GM10847 (cell line): ENCODE measurements around the gene DTD1.

ENCODE experiments used
- POLR2A ChIP-seq: IDR thresholded peaks from 2 replicates; pipeline ENCODE4 v1.6.1; 2011; ENCODE audit not compliant: insufficient read length; ENCODE audit errors: extremely low read depth

Gene DTD1

DNA sequence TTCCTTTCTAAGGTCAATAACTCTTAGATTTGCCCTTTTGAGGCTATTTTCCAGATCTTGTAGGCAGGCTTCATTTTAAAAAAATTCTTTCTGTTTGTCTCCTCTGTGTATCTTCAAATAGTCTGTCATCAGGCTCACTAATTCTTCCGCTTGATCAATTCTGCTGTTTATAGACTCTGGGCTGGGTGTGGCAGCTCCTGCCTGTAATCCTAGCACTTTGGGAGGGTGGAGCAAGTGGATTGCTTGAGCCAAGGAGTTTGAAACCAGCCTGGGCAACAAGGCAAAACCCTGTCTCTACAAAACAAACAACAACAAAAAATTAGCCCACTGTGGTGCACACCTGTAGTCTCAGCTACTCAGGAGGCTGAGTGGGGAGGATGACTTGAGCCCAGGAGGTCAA is 185.7 kb downstream of the DTD1 start:
- no peak for TF ChIP-seq POLR2A

- no peak for TF ChIP-seq POLR2A
These were observed 186.4 kb downstream of the DTD1 start for GRCh38 chr20:18774207-18774606.

GRCh38 chr20:18775633-18776032 is 187.8 kb downstream of the DTD1 start:
- no peak for TF ChIP-seq POLR2A

- no peak for TF ChIP-seq POLR2A
These were observed 191.0 kb downstream of the DTD1 start for GRCh38 chr20:18778690-18779392.

- no peak for TF ChIP-seq POLR2A
These were observed 192.7 kb downstream of the DTD1 start for GRCh38 chr20:18780385-18781130.

DNA sequence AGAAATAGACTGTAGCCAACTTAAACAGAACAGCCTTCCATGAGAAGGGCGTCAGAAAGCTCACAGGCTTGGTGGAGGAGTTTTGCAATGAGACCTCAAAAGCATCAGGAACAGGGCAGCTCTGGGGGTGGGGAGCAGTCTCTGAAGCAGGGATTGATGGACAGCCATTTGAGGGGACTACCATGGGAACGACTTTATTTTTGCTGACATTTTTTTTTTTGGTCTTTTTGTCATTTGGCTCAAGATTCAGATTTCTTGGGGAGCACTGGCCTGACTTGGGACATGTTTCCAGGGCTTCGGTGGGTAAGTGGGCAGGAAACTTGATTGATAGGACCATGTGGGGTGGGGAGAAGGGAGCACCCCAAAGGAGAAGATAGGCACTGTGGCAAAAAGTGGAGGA is 193.7 kb downstream of the DTD1 start:
- no peak for TF ChIP-seq POLR2A

DNA sequence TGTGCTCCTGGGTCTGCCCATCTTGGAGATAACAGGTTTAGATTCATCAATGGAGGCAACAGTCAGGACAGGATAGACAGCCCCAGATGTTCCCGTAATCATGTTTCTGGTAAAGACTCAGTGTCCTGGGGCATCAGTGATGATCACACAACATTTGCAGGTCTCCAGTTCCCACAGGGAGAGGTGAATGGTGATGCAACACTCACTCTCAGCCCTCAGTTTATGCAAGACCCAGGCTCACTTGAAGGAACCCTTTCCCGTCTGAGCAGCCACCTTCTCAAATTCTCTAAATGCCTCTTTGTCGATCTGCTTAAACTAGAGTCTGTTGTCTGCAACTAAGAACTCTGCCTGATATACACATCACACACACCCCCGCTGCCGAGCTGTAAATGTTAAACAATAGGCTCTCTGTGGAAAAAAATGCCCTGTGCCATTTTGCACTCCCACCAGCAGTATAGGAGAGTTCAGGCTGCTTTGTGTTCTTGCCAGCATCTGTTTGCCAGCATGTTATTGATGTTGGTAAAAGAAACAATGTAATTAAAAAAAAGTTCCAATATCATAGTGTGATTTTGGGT is 195.6 kb downstream of the DTD1 start:
- no peak for TF ChIP-seq POLR2A

DNA sequence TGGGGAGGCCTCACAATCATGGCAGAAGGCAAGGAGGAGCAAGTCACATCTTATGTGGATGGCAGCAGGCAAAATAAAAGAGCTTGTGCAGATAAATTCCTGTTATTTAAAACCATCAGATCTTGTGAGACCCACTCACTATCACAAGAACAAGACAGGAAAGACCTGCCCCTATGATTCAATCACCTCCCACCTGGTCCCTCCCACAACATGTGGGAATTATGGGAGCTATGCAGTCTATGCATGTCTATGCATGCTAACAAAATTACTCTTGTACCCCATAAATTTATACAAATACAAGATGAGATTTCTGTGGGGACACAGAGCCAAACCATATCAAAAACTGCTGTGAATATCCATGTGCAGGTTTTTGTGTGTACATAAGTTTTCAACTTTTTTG is 200.2 kb downstream of the DTD1 start:
- TF ChIP-seq POLR2A, result no peak

- TF ChIP-seq POLR2A, result no peak
These were observed 202.9 kb downstream of the DTD1 start for GRCh38 chr20:18790787-18791186.

GRCh38 chr20:18793625-18794427 is 206.0 kb downstream of the DTD1 start:
- peak; percentile 63 for TF ChIP-seq POLR2A

DNA sequence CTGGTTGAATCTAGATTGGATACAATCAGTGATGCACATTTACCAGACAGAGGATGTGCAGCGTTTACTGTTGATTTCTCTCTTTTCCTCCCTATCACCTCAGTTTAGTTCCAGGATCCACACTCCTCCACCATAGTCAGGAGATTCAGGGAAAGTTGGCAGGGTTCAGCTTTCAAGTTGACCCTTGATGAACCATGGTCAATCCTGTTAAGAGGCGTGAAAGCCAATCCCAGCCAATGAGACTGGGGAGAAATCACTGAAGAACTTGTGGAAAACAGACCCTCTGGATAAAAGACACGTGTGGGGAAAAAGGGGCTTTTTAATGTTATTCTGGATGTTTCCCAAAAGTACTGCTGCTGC is 206.6 kb downstream of the DTD1 start:
- no peak for TF ChIP-seq POLR2A

DNA sequence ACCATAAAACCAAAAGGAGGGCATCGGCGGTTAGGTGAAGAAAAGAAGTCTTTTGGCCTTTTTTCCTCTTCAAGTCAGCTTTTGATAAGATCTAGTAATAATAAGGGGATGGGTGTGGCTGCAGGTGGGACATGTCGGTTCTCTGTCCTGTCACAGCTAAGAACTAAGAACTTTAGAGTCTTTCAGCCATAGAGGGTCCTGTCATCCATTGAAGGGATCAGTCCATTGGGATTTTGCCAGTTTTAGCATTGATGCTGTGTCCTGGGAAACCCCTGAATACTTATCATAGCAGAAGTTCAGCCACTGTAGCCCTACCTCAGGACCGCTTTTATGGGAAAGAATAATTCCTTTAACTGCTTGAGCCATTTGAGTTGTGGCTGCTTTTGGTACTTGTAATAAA is 207.5 kb downstream of the DTD1 start:
- TF ChIP-seq POLR2A, result no peak

DNA sequence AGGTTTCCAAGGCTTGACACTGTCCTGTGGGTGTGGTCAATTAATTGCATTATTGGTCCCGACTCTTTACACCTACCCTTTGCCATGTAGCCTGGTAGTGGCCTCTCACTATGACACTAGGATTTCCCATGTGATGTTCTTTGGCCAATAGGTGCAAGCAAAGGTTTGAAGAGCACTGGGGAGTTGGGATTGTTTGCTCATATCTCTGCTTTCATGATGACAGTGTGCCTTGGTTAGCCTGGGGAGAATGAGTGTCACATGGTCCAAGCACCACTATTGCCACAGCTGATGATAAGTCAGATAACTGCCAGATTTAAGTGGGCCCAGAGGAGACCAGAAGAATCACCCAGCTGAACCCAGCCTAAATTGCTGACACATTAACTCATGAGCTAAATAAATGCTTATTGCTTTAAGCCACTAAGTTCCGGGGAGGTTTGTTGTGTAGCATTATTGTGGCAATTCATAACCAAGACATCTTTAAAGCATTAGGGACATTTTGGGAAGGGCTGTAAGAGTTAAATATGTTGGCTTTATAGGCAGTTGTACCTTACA is 208.5 kb downstream of the DTD1 start:
- TF ChIP-seq POLR2A, result no peak

GRCh38 chr20:18801516-18801915 is 213.7 kb downstream of the DTD1 start:
- TF ChIP-seq POLR2A, result no peak

- no peak for TF ChIP-seq POLR2A
These were observed 214.3 kb downstream of the DTD1 start for GRCh38 chr20:18802012-18802634.

- TF ChIP-seq POLR2A, result no peak
These were observed 218.0 kb downstream of the DTD1 start for GRCh38 chr20:18805881-18806280.

DNA sequence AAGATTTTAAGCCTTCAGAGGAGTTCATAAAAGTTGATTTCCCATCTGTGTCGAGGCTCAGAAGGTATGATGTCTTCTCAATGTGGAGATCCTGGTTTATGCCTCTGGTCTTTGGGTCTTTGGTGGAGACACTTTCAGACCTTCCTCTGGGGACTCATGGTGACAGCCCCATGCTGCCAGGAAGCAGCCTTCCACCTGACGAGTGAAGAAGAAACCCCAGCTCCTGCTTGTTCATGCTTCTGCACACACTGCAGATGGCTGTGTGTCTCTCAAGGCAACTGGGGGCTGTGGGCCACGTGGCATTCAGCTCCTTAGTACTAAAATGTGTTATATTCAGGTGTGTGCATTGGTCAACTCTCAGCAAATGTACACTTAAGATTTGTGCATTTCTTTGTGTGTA is 220.9 kb downstream of the DTD1 start:
- TF ChIP-seq POLR2A, result no peak
